A204.1 (cell line): ENCODE results near the gene GHRL.

Experiments
- FAIRE-seq: peaks from 2 replicates; lab custom pipeline; 2012; peaks lifted over from hg19 to GRCh38; lab: Jason Lieb, UNC

Gene GHRL

DNA sequence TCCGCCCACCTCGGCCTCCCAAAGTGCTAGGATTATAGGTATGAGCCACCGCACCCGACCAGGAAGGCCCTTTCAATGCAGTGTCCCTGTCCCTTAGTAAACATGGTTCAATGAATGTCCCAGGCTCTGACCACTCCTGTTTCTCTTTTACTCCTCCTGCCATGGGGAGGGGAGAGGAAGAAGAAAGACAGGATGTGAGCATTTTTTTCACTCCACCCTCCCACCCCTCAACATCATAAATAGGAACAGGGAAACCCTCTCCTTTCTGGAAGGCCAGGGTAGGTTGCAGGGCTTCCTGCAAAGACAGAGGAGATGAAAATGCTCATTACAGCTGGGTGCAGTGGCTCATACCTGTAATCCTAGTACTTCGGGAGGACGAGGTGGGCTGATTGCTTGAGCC lies 51.9 kb downstream of the GHRL start:
- FAIRE-seq, result no peak

- FAIRE-seq, result no peak
Measured at GRCh38 chr3:10238345-10239183, 54.2 kb downstream of the GHRL start.
